A204.1 (cell line): ENCODE data around the gene PDILT.

ENCODE experiments used
- FAIRE-seq: peaks from 2 replicates; lab custom pipeline; 2012; peaks lifted over from hg19 to GRCh38; lab: Jason Lieb, UNC

PDILT gene

DNA sequence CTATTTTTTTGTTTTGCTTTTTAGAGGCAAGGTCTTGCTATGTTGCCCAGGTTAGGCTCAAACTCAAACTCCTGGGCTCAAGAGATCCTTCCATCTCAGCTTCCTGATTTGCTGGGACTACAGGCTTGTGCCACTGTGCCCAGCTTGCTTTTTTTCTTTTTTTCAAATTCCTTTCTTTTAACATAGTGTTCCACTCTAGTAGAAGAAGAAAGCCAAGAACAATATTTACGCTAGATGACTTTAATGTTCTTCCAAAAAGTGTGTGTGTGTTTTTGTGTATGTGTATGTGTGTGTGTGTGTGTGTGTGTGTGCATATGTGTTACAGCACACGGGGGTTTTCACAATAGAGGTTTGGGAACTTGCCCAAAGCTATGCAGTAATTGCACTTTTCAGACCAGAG, 41.3 kb downstream of the PDILT start:
- no peak for FAIRE-seq

GRCh38 chr16:20359997-20360396, 44.5 kb downstream of the PDILT start:
- no peak for FAIRE-seq

DNA sequence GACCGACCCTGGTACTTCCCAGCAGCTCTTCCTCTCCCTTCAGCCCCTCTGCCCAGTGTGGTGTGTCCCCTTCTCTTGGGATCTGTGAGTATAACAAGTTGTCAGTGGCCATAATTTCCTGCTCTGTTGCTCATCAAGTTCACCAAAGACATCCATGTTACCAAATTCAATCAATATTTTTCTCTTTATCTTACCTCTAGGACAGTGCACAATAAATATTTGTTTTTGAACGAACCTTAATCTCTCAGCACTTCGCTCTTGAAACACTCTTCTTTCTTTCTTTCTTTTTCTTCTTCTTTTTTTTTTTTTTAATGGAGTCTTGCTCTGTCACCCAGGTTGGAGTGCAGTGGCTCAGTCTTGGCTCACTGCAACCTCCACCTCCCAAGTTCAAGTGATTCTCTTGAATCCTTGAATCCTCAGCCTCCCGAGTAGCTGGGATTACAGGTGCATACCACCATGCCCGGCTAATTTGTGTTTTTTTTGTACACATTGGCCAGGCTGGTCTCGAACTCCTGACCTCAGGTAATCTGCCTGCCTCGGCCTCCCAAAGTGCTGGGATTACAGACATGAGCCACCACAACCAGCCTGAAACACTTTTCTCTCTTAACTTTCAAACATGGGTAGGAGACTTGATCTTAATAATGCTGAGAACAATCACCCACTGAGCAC, 49.3 kb downstream of the PDILT start:
- no peak for FAIRE-seq

- no peak for FAIRE-seq
Observed at GRCh38 chr16:20353379-20353778, 51.2 kb downstream of the PDILT start.

DNA sequence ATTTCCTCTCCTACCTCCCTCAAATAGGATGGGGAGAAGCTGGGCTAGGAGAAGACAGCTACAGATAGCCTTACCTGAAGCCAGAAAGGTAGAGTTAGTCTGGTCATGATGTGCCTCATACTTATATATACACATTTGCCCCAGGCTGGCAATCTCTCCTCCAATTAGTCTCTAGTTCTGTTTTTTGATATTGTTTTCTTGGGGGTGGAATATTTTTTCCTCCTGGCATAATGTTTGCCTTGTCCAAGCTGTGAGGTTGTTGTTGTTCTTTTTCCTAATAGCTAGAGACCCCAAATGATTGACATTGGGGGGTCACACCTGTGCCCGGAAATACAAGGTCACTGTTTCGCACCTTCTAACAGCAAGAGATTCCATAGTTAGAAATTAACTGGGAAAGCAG, 51.9 kb downstream of the PDILT start, which contains the start of gene UMOD:
TSS of gene UMOD (minus strand) at position 101 of the 400 bp plus-strand sequence. CDS start 1,978 bp downstream, outside the sequence.
- FAIRE-seq = no peak

GRCh38 chr16:20349615-20350014, 54.9 kb downstream of the PDILT start:
- FAIRE-seq = no peak

DNA sequence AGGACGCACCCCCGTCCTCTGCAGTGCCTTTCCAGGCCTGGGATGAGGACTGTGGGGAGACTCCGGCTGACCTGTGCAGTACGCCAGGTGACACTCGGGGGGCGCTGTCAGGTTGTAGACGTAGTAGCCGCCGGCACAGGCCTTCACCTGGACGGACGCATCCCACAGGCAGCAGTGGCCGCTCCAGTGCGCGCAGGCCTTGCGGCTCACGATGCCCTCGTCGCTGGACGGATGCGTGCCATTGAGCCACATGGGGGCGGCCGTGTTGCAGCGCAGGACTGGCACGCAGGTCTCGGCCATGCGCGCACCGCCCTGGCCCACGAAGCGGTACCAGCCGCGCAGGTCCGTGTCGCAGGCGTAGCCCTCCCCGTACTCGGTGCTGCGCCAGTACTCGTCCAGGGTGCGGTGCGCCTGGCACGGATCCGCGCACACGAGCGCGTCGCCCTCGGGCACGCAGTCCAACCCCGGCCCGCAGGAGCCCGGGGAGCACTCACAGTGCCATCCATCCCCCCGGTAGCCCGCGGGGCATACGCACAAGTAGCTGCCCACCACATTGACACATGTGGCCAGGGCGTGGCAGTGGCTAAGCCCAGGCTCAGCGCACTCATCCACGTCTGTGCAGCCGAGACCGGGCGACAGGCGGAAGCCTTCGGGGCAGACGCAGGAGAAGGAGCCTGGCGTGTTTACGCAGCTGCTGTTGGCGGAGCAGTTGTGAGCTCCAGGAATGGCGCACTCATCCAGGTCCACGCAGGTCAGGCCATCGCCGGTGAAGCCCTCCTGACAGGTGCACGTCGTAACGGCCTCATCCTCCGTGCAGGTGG, 56.0 kb downstream of the PDILT start:
- FAIRE-seq = no peak

GRCh38 chr16:20347666-20348364, 56.7 kb downstream of the PDILT start:
- no peak for FAIRE-seq

- FAIRE-seq = no peak
Observed at GRCh38 chr16:20344611-20345010, 59.9 kb downstream of the PDILT start.

GRCh38 chr16:20339744-20340143, 64.8 kb downstream of the PDILT start:
- no peak for FAIRE-seq

DNA sequence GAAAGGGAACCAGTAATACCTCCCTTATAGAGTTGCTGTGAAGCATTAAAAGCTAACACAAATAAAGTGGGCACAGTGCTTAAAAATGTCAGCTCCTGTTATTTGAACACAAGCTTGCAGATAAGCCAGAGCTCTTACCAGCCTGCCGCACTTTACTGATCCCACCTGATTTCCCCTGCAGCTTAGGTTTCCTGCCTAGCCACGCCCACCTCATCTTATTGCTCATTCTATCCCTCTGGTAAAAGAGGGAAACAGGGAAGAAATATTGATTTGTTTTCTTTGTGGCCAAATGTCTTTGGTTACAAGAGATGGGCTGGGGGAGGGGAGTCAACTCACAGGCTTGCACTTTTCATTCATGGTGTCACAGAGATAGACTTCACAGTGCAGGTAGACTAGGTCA, 67.6 kb downstream of the PDILT start:
- no peak for FAIRE-seq

- no peak for FAIRE-seq
Observed at GRCh38 chr16:20334396-20334795, 70.1 kb downstream of the PDILT start.

DNA sequence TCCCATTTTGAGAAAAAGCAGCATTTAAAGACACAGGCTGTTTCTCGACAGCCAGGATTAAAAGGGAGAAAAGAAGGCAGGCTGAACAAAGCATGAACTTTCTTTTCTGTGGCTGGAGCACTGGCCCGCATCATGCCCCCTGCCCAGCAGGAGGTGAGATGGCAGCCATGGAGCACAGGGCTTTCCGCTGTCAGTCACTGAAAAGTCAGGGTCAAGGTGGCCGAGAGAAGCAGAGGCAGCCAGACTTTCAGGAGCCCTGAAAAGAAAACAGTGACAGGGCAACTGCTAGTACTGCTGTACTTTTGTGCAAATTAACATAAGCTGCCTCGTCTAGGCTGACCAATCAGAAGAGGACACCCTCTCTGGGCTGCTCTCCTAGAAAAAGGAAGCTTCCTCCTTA, 71.4 kb downstream of the PDILT start:
- FAIRE-seq = no peak

GRCh38 chr16:20332411-20332810, 72.1 kb downstream of the PDILT start:
- FAIRE-seq = no peak

GRCh38 chr16:20331635-20332034, 72.9 kb downstream of the PDILT start:
- no peak for FAIRE-seq

DNA sequence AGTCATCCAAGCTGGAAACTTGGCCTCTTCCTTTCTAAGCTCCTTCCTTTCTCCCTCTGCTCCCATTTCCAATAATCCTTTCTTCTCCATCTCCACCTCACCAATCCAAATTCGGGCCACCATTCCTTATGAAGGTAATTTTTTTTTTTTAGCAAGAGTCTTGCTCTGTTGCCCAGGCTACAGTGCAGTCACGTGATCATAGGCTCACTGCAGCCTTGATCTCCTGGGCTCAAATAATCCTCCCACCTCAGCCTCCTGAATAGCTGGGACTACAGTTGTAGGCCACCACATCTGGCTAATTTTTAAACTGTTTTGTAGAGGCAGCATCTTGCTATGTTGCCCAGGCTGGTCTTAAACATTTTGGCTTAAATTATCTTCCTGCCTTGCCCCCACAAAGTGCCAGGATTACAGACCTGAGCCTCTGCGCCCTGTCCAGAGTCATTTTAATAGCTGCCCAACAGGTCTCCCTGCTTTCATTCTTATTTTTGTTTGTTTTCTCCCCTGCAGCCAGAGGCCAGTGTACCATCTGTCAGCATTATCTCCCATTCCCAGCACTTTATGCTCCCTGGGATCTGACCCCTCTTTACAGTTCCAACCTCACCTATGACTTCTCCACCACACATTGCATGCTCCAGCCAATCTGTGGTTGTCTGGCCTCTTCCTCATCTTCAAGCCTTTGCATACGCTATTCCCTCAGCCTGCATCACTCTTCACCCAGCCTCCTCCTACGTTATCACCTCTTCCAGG, 75.0 kb downstream of the PDILT start:
- FAIRE-seq = no peak

DNA sequence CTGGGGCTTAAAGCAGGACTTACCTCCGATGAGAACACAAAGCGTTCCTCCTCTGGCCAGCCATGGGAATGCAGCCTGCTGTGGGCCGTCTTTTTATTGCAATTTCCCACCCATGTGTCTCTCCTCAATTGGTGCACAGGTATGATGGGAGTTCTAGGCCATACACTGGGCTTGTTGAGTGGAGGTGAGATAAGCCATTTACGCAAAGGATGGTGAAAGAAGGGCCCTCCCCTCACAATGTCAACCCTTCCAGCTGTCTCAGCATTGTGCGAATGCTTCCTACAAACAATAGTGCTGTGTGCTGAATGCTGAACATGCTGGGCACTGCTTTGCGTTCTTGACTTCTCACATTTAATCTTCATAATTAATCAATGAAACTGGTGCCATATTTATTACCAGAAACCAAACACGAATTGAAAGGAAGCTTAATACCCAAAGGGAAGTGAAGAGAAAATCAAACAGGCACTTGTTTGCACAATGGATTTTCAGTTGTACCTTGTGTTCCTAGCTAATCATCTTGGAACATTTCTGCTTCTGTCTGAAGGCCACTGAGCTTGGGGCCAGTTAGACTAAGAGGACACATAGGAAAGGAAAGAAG, 77.0 kb downstream of the PDILT start, which contains the start of gene GP2:
TSS of gene GP2 (minus strand) at position 70 of the 598 bp plus-strand sequence. CDS start 1,082 bp downstream, outside the sequence.
- FAIRE-seq = no peak

GRCh38 chr16:20326321-20326720, 78.2 kb downstream of the PDILT start:
- FAIRE-seq = no peak

DNA sequence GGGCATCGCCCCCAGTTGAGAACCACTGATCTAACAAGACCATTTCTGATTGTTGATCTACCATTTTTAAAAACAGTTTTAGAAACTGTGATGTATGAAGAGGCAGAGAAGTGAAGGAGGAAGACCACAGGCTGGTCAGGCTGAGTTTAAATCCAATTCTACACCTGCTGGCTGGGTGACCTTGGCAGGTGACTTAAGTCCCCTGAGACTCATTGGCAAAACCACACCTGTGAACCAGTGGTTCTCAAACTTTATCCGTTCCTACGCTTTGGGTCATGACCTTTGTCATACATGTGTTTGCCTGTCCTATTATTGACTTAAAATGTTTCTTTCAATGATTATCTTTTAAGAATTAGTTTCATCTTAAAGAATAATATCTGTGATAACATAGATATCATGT, 79.5 kb downstream of the PDILT start:
- FAIRE-seq = no peak

GRCh38 chr16:20323591-20324117, 80.9 kb downstream of the PDILT start:
- no peak for FAIRE-seq

- FAIRE-seq = no peak
Observed at GRCh38 chr16:20322696-20323095, 81.8 kb downstream of the PDILT start.

DNA sequence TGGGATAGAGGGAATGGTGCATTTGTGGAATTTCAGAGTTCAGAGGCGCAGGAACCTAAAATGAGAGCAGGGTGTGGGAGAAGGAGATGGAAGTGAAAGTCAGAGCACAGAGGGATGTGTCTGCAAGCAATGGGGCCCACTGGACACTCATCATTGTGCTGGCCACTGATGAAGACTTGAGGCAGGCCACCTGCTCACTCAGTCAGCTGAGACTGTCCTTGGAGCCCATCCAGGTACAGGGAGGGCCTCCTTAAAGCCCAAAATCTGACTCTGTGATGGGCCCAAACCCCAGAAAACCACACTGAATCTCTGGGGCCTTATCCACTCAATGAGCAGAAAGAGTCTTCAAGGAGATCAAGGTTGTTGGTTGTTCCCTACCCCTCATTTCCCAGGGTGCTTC, 82.9 kb downstream of the PDILT start:
- FAIRE-seq = no peak
